ENCODE results near the gene SPRR2D.
"Not testable (repeated sequence)": the region's sequence is repeated elsewhere in the genome, so short reads cannot be mapped to it uniquely, and the experiment has no call there.

The SPRR2D gene

GRCh38 chr1:153011235-153011758, 29.6 kb downstream of the SPRR2D start:
- not testable (repeated sequence) for DNase-seq (ENCODE audit: low read depth)

- no peak for DNase-seq (ENCODE audit: low read depth)
Observed at GRCh38 chr1:153001382-153001781, 39.5 kb downstream of the SPRR2D start, which contains the start of gene SPRR3. TSS of gene SPRR3 (plus strand) at chr1:153001749. CDS start at chr1:153003021, 1,272 bp downstream.

DNA sequence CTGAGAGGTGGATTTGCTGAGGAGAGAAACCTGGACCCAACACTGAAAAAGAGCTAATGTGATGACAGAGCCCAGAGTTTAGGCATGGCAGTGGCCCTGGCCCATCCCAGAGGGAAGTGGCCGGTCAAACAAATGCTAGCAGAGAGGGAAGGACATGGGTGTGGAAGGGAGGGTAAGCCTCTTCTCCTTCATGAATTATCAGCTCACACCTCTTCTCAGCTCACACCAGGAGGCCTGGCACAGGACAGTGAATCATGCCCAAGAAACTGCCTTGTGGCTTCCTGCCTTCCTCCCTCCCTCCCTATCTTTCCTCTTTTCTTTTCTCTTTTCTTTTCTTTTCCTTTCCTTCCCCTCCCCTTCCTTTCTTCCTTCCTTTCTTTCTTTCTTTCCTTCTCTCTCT, 40.6 kb downstream of the SPRR2D start:
- no peak for DNase-seq (ENCODE audit: low read depth)

DNA sequence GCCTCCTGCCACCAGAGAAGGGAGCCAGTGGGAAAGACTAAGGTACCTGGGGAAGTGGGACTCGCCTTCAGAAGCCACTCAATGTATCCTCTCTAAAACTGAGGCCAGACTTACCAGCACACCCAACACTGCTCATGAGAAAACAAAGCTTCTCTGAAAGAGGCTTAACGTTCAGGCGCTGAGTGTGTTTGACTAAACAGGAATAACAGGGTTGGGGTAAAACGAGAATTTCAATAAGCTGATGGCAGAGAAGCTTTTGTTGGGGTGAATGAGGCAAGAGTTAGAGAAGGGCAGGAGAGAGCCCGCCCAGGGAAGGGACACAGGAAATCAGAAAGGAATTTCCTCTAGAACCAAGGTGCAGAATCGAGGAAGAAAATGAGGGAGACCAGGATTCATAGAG, 41.1 kb downstream of the SPRR2D start:
- no peak for DNase-seq (ENCODE audit: low read depth)

GRCh38 chr1:152998476-152998875, 42.4 kb downstream of the SPRR2D start:
- DNase-seq (ENCODE audit: low read depth), result no peak

DNA sequence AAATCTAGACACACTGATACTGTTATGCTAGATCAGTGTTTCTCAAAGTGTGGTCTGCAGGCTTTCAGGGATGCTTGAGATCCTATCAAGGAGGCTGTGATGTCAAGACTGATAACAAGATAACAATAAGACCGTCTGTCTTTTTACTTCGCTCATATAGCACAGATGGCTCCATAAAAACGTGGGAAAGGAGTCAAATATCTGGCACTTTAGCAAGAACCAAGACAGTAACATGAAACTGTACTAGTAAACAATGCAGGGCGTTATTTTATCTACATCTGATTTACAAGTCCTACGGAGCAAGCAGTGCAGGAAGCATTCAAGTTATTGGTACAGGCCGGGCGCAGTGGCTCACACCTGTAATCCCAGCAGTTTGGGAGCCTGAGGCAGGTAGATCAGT, 43.0 kb downstream of the SPRR2D start:
- DNase-seq (ENCODE audit: low read depth), result no peak

GRCh38 chr1:152996633-152997400, 44.1 kb downstream of the SPRR2D start:
- DNase-seq (ENCODE audit: low read depth), result no peak

- no peak for DNase-seq (ENCODE audit: low read depth)
Observed at GRCh38 chr1:152995842-152996241, 45.1 kb downstream of the SPRR2D start.

GRCh38 chr1:152993186-152993585, 47.7 kb downstream of the SPRR2D start:
- no peak for DNase-seq (ENCODE audit: low read depth)
